Endothelial cell of umbilical vein (primary cell): ENCODE data around the gene MGST3. TPM values are rescaled to one million over a fixed set of nuclear protein-coding genes. Genes with fewer than 3 reads are reported as not detected.

ENCODE experiments used
- BruUV-seq: library from RNA; stranded (reverse); fragments of 400-500 nt; replicated peaks from 2 replicates; lab custom pipeline; 2021; lab: Mats Ljungman, UMichigan
- CTCF ChIA-PET: fragments of 300-600, 350-600 bp; sonication (Branson Sonifier 250); formaldehyde crosslinking; loops from one replicate; lab custom pipeline; 2021; ENCODE audit warnings: antibody characterized with exemption, inconsistent platforms; lab: Charles Lee
- POLR2A ChIA-PET: fragments of 300-600, 350-600 bp; sonication (Branson Sonifier 250); formaldehyde crosslinking; loops from one replicate; lab custom pipeline; 2021; ENCODE audit warnings: antibody characterized with exemption, inconsistent platforms; lab: Charles Lee
- DNase-seq: peaks from one replicate; pipeline ENCODE4 v3.0.0-alpha.2; 2011; ENCODE audit warnings: low read depth, low spot score
- FAIRE-seq: peaks from 2 replicates; lab custom pipeline; 2011; peaks lifted over from hg19 to GRCh38; lab: Jason Lieb, UNC
- H2AFZ ChIP-seq: 2 replicates; pipeline ENCODE4 v1.6.0; 2012; ENCODE audit warnings: low read depth, low read length, control low read depth, inconsistent platforms
- H3K27ac ChIP-seq: 2 replicates; pipeline ENCODE4 v1.5.1; 2011; ENCODE audit warnings: low read depth, mild to moderate bottlenecking, control low read depth, low read length, moderate library complexity; ENCODE audit not compliant: insufficient read depth
- H3K27me3 ChIP-seq, 2 experiments: 2 replicates each; pipeline versions ENCODE4 v1.6.0 to v1.6.1; 2011; ENCODE audit warnings: low read length in 2 of 2, mixed read lengths in 1 of 2; ENCODE audit not compliant: control insufficient read depth in 2 of 2, insufficient read depth in 2 of 2
- H3K36me3 ChIP-seq, 2 experiments: 2 replicates in 1 of 2; 3 replicates in 1 of 2; pipeline ENCODE4 v1.5.1; 2011; ENCODE audit warnings: low read length in 2 of 2, mild to moderate bottlenecking in 1 of 2, moderate library complexity in 1 of 2; ENCODE audit not compliant: control insufficient read depth in 2 of 2, insufficient read depth in 2 of 2; ENCODE audit errors: extremely low read depth in 1 of 2
- H3K4me1 ChIP-seq: 3 replicates; pipeline ENCODE4 v1.5.1; 2011; ENCODE audit warnings: mild to moderate bottlenecking, low read length; ENCODE audit not compliant: control insufficient read depth, insufficient read depth; ENCODE audit errors: extremely low read depth
- H3K4me2 ChIP-seq: 2 replicates; pipeline ENCODE4 v1.6.1; 2011; ENCODE audit warnings: low read length, control low read depth, mixed read lengths; ENCODE audit not compliant: insufficient read depth
- H3K4me3 ChIP-seq, 3 experiments: fragments of 200-600 bp in 1 of 3; sonication (generic), shearing (Covaris generic) in 1 of 3; replicated peaks in 1 of 3; 2 replicates each; pipeline ENCODE4 v1.5.1; 2011 to 2016; ENCODE audit warnings: control low read depth in 3 of 3, low read length in 3 of 3, mild to moderate bottlenecking in 2 of 3, inconsistent platforms in 1 of 3, low read depth in 1 of 3, moderate library complexity in 1 of 3; ENCODE audit not compliant: insufficient read depth in 1 of 3
- H3K79me2 ChIP-seq: 2 replicates; pipeline ENCODE4 v1.6.0; 2012; ENCODE audit warnings: low read length, inconsistent platforms; ENCODE audit not compliant: control insufficient read depth, insufficient read depth
- H3K9ac ChIP-seq: replicated peaks from 2 replicates; pipeline ENCODE3; 2011; ENCODE audit warnings: low read length, control low read depth; ENCODE audit not compliant: insufficient read depth; ENCODE audit errors: extremely low read depth
- H3K9me1 ChIP-seq: replicated peaks from 3 replicates; pipeline ENCODE4 v1.6.0; 2011; ENCODE audit warnings: mild to moderate bottlenecking, low read length; ENCODE audit not compliant: control insufficient read depth, insufficient read depth; ENCODE audit errors: extremely low read depth
- H3K9me3 ChIP-seq: replicated peaks from 2 replicates; pipeline ENCODE4 v1.5.1; 2012; ENCODE audit warnings: low read length, inconsistent platforms; ENCODE audit not compliant: control insufficient read depth, insufficient read depth
- H4K20me1 ChIP-seq: replicated peaks from 2 replicates; pipeline ENCODE3; 2011; ENCODE audit warnings: mild to moderate bottlenecking, low read length; ENCODE audit not compliant: control insufficient read depth, insufficient read depth; ENCODE audit errors: extremely low read depth
- EZH2 ChIP-seq: IDR thresholded peaks from 2 replicates; pipeline ENCODE4 v1.6.1; 2012; ENCODE audit warnings: borderline replicate concordance, low read depth, mild to moderate bottlenecking, moderate library complexity, low read length, inconsistent platforms; ENCODE audit not compliant: severe bottlenecking
- FOS ChIP-seq: IDR thresholded peaks from 2 replicates; pipeline ENCODE4 v1.6.1; 2011; ENCODE audit warnings: mild to moderate bottlenecking, low read length, moderate library complexity, borderline replicate concordance; ENCODE audit not compliant: insufficient read depth
- GATA2 ChIP-seq: IDR thresholded peaks from 2 replicates; pipeline ENCODE4 v1.7.0; 2011; ENCODE audit warnings: low read depth, mild to moderate bottlenecking, moderate library complexity, mixed read lengths, low read length; ENCODE audit not compliant: insufficient read length, insufficient read depth
- JUN ChIP-seq: IDR thresholded peaks from 2 replicates; pipeline ENCODE4 v1.6.1; 2011; ENCODE audit warnings: borderline replicate concordance, low read depth; ENCODE audit not compliant: insufficient read length, insufficient read depth
- MYC ChIP-seq: IDR thresholded peaks from one replicate; pipeline ENCODE4 v1.6.1; 2011; ENCODE audit warnings: mild to moderate bottlenecking, low read depth, low read length
- POLR2A ChIP-seq: IDR thresholded peaks from 2 replicates; pipeline ENCODE4 v1.6.1; 2012; ENCODE audit warnings: low read depth, mild to moderate bottlenecking, control low read depth, low read length
- POLR2AphosphoS5 ChIP-seq: IDR thresholded peaks from 2 replicates; pipeline ENCODE4 v1.6.1; 2012; ENCODE audit warnings: low read depth, mild to moderate bottlenecking, control low read depth, low read length, moderate library complexity; ENCODE audit not compliant: insufficient read depth
- dilution Hi-C: fragments of 300-500 bp; cut with MboI; formaldehyde crosslinking; loops from one replicate; pipeline ENCODE4 v1.15.0; 2019; ENCODE audit warnings: low sequenced_read_pairs; ENCODE audit not compliant: extremely low pct_ligation_motif_present
- intact Hi-C: fragments of 100-400 bp; cut with micrococcal nuclease; formaldehyde crosslinking; loops from one replicate; pipeline ENCODE4 v1.10.0; 2022
- polyA plus RNA-seq, 4 experiments: library from polyadenylated mRNA; depleted of rRNA in 3 of 4; stranded (reverse) in 3 of 4; unstranded in 1 of 4; fragments of >200 nt; gene quantifications; 2 replicates each; pipeline versions ENCODE4 v1.2.1 to v1.2.3, GENCODE V29; 2011 to 2012; ENCODE audit warnings: missing spikeins in 1 of 4
- total RNA-seq: library from RNA; stranded (reverse); gene quantifications from 2 replicates; pipeline ENCODE4 v1.2.3, GENCODE V29; 2021
- TF ChIP-seq, protein P1 (sequence below): IDR thresholded peaks from 2 replicates; pipeline ENCODE4 v1.6.1; 2011; ENCODE audit not compliant: insufficient read depth, insufficient read length
- TF ChIP-seq, protein P2 (sequence below), 2 donors: IDR thresholded peaks; 1 replicate in 1 of 2; 2 replicates in 1 of 2; pipeline ENCODE4 v1.5.1; 2011; ENCODE audit warnings: low read length in 2 of 2, mild to moderate bottlenecking in 2 of 2, moderate library complexity in 2 of 2, control low read depth in 1 of 2, inconsistent platforms in 1 of 2, low read depth in 1 of 2; ENCODE audit not compliant: insufficient read depth in 1 of 2; ENCODE audit errors: extremely low read depth in 1 of 2

The MGST3 gene
- total and polyA plus RNA-seq, 2 donors (not counting 3 experiments of a cell fraction or from before 2014, with no cell fraction given): 164 to 288 TPM

DNA sequence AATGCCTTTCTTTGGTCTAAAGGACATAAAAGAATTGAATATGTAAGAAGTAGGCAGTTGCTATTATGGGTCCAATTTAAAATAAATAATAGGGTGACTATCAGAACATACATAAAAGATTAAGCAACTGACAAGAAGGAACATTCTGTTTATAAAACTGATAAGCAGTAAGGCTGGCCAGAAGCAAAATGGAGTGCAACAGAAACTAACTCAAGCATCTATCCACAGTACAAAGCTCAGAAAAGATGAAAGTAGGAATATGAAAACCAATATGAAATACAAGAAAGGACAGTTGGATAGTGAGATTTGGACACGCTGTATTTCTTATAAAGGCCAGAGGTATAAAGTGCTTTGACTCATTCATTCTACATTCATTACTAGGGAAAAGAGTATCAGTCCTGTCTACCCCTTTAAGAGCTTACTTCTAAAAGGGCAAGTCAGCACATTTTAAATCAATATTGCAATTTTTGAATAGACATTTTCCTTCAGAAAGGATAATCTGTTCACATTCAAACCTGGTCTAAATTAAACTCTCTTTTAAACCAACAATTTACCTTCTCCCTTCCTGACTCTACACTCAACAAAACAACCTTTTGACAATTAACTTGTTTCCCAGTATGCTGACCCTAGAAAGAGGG is 52.9 kb downstream of the MGST3 start:
- POLR2A ChIA-PET: no interaction called here

More for the DNA sequence above, 52.9 kb downstream of the MGST3 start:
- H3K9me1 ChIP-seq: no peaks in the 10 kb centered on the region
- H3K4me3 ChIP-seq: no peak overlapping the region
- intact Hi-C loops: no loop called here
- no peak overlapping the region for H3K27ac ChIP-seq
- H3K9me3 ChIP-seq: no peaks in the 10 kb centered on the region
- DNase-seq: no peak
- H3K4me2 ChIP-seq: no peak overlapping the region
- CTCF ChIA-PET: interaction anchor here (0.6 to 0.9 kb wide), 2 partner anchors 14 to 93 kb away, joined by 3 read pairs; partner anchors contain the start of gene ALDH9A1
- no peaks in the 10 kb centered on the region for H3K4me1 ChIP-seq
- dilution Hi-C loops: no loop called here
- H3K79me2 ChIP-seq: peaks cover 11% of the 10 kb centered on the region
- no peak overlapping the region for H3K9ac ChIP-seq
- no peak for FAIRE-seq
- H3K27me3 ChIP-seq: no peaks in the 10 kb centered on the region
- TF ChIP-seq, protein P1, sequence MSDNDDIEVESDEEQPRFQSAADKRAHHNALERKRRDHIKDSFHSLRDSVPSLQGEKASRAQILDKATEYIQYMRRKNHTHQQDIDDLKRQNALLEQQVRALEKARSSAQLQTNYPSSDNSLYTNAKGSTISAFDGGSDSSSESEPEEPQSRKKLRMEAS: no peak
- TF ChIP-seq, protein P2, sequence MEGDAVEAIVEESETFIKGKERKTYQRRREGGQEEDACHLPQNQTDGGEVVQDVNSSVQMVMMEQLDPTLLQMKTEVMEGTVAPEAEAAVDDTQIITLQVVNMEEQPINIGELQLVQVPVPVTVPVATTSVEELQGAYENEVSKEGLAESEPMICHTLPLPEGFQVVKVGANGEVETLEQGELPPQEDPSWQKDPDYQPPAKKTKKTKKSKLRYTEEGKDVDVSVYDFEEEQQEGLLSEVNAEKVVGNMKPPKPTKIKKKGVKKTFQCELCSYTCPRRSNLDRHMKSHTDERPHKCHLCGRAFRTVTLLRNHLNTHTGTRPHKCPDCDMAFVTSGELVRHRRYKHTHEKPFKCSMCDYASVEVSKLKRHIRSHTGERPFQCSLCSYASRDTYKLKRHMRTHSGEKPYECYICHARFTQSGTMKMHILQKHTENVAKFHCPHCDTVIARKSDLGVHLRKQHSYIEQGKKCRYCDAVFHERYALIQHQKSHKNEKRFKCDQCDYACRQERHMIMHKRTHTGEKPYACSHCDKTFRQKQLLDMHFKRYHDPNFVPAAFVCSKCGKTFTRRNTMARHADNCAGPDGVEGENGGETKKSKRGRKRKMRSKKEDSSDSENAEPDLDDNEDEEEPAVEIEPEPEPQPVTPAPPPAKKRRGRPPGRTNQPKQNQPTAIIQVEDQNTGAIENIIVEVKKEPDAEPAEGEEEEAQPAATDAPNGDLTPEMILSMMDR (IDR thresholded peaks at IDR 0.05; ENCODE audit: extremely low read depth in 1 of 2, insufficient read depth in 1 of 2, low read depth in 1 of 2, low read length in 2 of 2): no peak
- TF ChIP-seq GATA2 (no peak), POLR2A (no peak), POLR2AphosphoS5 (no peak), EZH2 (no peak), JUN (no peak), MYC (no peak), FOS (no peak)
- H2AFZ ChIP-seq: no peak overlapping the region
- peaks cover 6 to 13% of the 10 kb centered on the region in 2 experiments for H3K36me3 ChIP-seq
- BruUV-seq: no TSS peak
- H4K20me1 ChIP-seq: no peaks in the 10 kb centered on the region
